Central memory CD4-positive, alpha-beta T cell (primary cell): Measurements from ENCODE around the gene PRSS38.
A peak's percentile ranks its signal among the peaks of the same experiment; 100 is the strongest.
"Not testable (repeated sequence)": the region's sequence is repeated elsewhere in the genome, so short reads cannot be mapped to it uniquely, and the experiment has no call there.

Experiments used
- DNase-seq: peaks from one replicate; pipeline ENCODE4 v3.0.0; 2022

Gene PRSS38

GRCh38 chr1:227846265-227846858, 30.9 kb downstream of the PRSS38 start:
- DNase-seq: no peak

GRCh38 chr1:227847046-227847445, 31.6 kb downstream of the PRSS38 start:
- DNase-seq: not testable (repeated sequence)

GRCh38 chr1:227848430-227848932, 33.0 kb downstream of the PRSS38 start:
- DNase-seq: no peak

GRCh38 chr1:227849251-227849650, 33.8 kb downstream of the PRSS38 start:
- peak; percentile 6 for DNase-seq

DNA sequence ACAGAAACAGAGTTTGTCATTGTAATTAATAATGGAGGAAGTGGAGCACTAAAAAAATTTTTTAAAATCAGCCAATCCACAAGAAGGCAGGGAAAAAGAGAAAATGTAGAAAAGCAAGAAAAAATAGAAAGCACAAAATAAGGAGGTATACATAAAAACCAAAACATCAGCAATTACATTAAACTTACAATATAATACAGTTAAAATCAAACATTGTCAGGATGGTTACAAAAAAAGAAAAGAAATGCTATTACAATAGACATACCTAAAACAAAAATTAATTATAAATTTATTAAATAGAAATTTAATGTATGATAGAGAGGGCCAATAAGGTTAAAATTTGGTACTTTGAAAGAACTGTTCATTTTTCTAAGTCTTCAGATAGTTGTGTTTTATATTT, 38.7 kb downstream of the PRSS38 start:
- no peak for DNase-seq

- no peak for DNase-seq
These were observed 40.2 kb downstream of the PRSS38 start for GRCh38 chr1:227855687-227856086.

DNA sequence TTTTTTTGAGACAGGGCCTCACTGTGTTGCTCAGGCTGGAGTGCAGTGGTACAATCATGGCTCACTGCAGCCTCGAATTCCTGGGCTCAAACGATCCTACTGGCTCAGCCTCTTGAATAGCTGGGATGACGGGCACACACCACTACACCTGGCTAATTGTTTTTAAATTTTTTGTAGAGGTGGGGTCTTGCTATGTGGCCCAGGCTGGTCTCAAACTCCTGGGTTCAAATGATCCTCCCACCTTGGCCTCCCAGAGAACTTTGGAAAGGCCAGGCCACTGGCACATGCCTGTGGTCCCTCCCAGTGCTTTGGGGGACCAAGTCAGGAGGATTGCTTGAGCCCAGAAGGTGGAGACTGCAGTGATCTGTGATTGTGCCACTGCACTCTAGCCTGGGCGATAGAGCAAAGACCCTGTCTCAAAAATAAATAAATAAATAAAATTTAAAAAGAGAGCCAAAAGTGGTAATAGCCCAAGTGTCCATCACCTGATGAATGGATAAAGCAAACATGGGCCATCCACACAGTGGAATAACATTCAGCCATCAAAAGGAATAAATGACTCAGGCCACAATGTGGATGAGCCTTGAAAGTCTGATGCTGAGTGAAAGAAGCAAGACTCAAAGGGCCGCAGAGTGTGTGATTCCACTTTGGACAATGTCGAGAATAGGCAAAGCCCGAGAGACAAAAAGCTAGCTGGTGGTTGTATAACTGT, 40.8 kb downstream of the PRSS38 start:
- DNase-seq: no peak

GRCh38 chr1:227864882-227865281, 49.4 kb downstream of the PRSS38 start:
- no peak for DNase-seq

DNA sequence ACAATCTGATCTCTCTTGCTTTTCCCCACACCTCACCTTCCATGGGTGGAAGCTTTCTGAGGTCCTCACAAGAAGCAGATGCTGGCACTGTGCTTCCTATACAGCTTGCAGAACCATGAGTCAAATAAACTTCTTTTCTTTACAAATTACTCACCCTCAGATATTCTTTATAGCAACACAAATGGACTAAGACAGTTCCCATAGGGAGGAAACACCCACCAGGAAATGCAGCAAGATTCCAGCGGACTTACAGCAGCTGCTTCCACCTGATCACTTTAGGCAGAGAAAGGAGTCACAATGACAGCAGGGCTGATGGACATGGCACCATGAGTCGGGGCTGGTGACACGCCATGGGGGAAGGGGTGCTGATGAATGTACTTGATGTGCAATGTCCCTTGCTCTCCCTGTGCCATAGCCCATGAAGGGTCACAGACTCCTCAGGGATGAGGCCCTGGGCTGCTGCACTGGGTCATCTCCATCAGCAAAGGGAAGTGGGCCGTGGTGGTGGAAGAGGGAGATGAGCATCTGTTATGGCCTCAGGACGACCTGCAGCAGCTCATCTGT, 53.9 kb downstream of the PRSS38 start:
- no peak for DNase-seq

GRCh38 chr1:227869851-227870305, 54.4 kb downstream of the PRSS38 start:
- no peak for DNase-seq

- no peak for DNase-seq
These were observed 54.9 kb downstream of the PRSS38 start for GRCh38 chr1:227870366-227870765.

DNA sequence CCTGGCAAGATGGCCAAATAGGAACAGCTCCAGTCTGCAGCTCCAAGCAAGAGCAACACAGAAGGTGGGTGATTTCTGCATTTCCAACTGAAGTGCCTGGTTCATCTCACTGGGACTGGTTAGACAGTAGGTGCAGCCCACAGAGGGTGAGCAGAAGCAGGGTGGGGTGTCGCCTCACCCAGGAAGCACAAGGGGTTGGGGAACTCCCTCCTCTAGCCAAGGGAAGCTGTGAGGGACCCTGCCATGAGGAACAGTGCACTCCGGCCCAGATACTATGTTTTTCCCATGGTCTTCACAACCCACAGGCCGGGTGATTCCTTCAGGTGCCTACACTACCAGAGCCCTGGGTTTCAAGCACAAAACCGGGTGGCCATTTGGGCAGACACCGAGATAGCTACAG, 56.4 kb downstream of the PRSS38 start:
- DNase-seq: not testable (repeated sequence)

DNA sequence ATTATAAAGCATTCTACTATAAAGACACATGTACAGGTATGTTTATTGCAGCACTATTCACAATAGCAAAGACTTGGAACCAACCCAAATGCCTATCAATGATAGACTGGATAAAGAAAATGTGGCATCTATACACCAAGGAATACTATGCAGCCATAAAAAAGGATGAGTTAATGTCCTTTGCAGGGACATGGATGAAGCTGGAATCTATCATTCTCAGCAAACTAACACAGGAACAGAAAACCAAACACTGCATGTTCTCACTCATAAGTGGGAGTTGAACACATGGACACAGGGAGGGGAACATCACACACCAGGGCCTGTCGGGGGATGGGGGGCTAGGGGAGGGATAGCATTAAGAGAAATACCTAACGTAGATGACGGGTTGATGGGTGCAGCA, 62.3 kb downstream of the PRSS38 start:
- DNase-seq: not testable (repeated sequence)

DNA sequence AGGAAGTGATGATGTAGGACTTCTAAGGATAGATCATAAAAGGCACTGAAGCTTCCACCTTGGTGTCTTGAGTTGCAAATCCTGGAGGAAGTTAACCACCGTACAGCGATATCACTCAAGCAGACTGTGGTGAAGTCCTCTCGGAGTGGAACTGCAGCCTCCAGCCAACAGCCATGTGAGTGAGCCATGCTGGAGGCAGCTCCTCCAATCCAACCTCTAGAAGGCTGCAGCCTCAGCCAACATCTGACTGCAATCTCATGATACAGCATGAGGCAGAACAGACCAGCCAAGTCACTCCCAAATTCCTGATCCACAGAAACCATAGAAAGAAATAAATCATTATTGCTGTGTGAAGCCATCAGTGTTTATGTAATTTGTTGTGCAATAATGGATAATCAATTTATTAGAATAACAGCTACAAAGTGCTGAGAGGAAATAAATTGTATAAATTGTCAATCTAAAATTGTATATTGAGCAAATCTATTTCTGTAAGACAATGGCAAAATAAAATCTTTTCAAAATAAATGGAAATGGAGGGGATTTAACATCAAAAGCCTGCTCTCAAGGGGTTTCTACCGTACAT, 65.0 kb downstream of the PRSS38 start:
- DNase-seq: no peak

DNA sequence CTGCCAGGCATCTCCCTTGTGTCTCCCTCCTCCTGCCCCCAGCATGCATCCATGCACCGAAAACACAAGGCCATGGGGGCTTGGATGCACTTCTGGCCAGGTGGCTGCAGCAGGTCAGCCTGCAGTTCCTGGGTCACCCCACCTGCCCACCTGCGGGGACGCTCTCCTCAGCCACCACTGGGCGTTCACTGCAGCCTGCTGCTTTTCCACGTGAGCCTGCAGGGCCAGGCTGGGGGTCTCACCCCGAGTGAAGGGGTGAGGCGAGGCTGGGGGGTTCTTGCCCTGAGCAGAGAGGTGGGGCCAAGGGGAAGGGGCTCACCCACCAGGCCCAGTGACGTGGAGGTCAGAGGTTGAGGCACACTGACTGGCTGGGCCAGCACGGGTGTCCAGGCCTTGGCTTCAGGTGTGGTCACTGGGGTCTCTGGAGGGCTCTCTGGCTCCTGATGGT, 67.6 kb downstream of the PRSS38 start:
- DNase-seq: no peak

GRCh38 chr1:227883641-227884301, 68.3 kb downstream of the PRSS38 start:
- DNase-seq: no peak

GRCh38 chr1:227884370-227885134, 69.1 kb downstream of the PRSS38 start:
- no peak for DNase-seq

GRCh38 chr1:227885135-227885647, 69.7 kb downstream of the PRSS38 start:
- DNase-seq: peak; percentile 31

- no peak for DNase-seq
These were observed 70.4 kb downstream of the PRSS38 start for GRCh38 chr1:227885648-227886502.

GRCh38 chr1:227886503-227886961, 71.1 kb downstream of the PRSS38 start:
- no peak for DNase-seq
